BJ (cell line): ENCODE results near the gene HRCT1. TPM values are rescaled to one million over a fixed set of nuclear protein-coding genes. Genes with fewer than 3 reads are reported as not detected.

Experiments
- CTCF ChIA-PET: fragments of 350-600 bp; formaldehyde crosslinking; extraction: SDS; loops from one replicate; lab custom pipeline; 2021; ENCODE audit warnings: antibody characterized with exemption, inconsistent platforms; lab: Yijun Ruan, JAX
- POLR2A ChIA-PET: fragments of 300-600 bp; sonication (Branson Sonifier 250); formaldehyde crosslinking; extraction: SDS; loops from one replicate; lab custom pipeline; 2021; ENCODE audit warnings: antibody characterized with exemption; lab: Charles Lee
- DNase-seq: peaks from one replicate; pipeline ENCODE4 v3.0.0-alpha.2; 2011; ENCODE audit warnings: low read depth
- H3K27me3 ChIP-seq: 2 replicates; pipeline ENCODE4 v1.6.0; 2011; ENCODE audit warnings: low read length; ENCODE audit not compliant: control insufficient read depth, insufficient read depth
- H3K36me3 ChIP-seq: 2 replicates; pipeline ENCODE4 v1.5.1; 2011; ENCODE audit warnings: low read length; ENCODE audit not compliant: control insufficient read depth, insufficient read depth
- H3K4me3 ChIP-seq: 2 replicates; pipeline ENCODE4 v1.5.1; 2011; ENCODE audit warnings: low read depth, mild to moderate bottlenecking, control low read depth, low read length
- CTCF ChIP-seq: IDR thresholded peaks from 2 replicates; pipeline ENCODE4 v1.5.1; 2011; ENCODE audit warnings: low read depth, mild to moderate bottlenecking, control low read depth, inconsistent platforms, low read length, moderate library complexity; ENCODE audit not compliant: insufficient read depth
- polyA plus RNA-seq: library from polyadenylated mRNA; depleted of rRNA; stranded (reverse); fragments of >200 nt; gene quantifications from 2 replicates; pipeline ENCODE4 v1.2.3, GENCODE V29; 2011

The HRCT1 gene
- polyA plus RNA-seq, 1 experiment = 0.93 TPM

- CTCF ChIA-PET = interaction anchor here (0.6 to 9.4 kb wide), 10 partner anchors 10 to 227 kb away, joined by 3 to 170 read pairs (median 4); partner anchors contain the start of gene HRCT1
- POLR2A ChIA-PET = no interaction called here
- Histone ChIP-seq H3K36me3 (no peaks in the 10 kb centered on the region), H3K4me3 (no peak overlapping the region), H3K27me3 (no peaks in the 10 kb centered on the region)
- no peak for DNase-seq
- TF ChIP-seq CTCF = no peak
Observed at GRCh38 chr9:35939679-35940250, 33.8 kb downstream of the HRCT1 start.

GRCh38 chr9:35940458-35941407 lies 34.7 kb downstream of the HRCT1 start:
- H3K27me3 ChIP-seq = no peaks in the 10 kb centered on the region
- CTCF ChIA-PET = interaction anchor here (0.6 to 9.4 kb wide), 8 partner anchors 9 to 152 kb away, joined by 3 to 170 read pairs (median 6); partner anchors contain the start of gene HRCT1
- H3K4me3 ChIP-seq = no peak overlapping the region
- no peak for TF ChIP-seq CTCF
- no peaks in the 10 kb centered on the region for H3K36me3 ChIP-seq
- POLR2A ChIA-PET = no interaction called here
- no peak for DNase-seq

GRCh38 chr9:35942286-35942685 lies 36.3 kb downstream of the HRCT1 start:
- CTCF ChIA-PET = interaction anchor here (1.4 to 9.4 kb wide), 3 partner anchors 13 to 38 kb away, joined by 5 to 170 read pairs (median 7); partner anchors contain the start of gene HRCT1
- no peak overlapping the region for H3K4me3 ChIP-seq
- POLR2A ChIA-PET = no interaction called here
- H3K36me3 ChIP-seq = no peaks in the 10 kb centered on the region
- no peak for TF ChIP-seq CTCF
- no peaks in the 10 kb centered on the region for H3K27me3 ChIP-seq
- DNase-seq = no peak

- TF ChIP-seq CTCF = no peak
- H3K36me3 ChIP-seq = no peaks in the 10 kb centered on the region
- CTCF ChIA-PET = interaction anchor here (1.0 to 9.4 kb wide), 8 partner anchors 9 to 154 kb away, joined by 3 to 170 read pairs (median 20); partner anchors contain the start of gene HRCT1
- POLR2A ChIA-PET = no interaction called here
- H3K27me3 ChIP-seq = no peaks in the 10 kb centered on the region
- DNase-seq = no peak
- no peak overlapping the region for H3K4me3 ChIP-seq
Observed at GRCh38 chr9:35944173-35944572, 38.2 kb downstream of the HRCT1 start.

GRCh38 chr9:35944841-35945240 lies 38.8 kb downstream of the HRCT1 start:
- Histone ChIP-seq H3K4me3 (no peak overlapping the region), H3K36me3 (no peaks in the 10 kb centered on the region), H3K27me3 (no peaks in the 10 kb centered on the region)
- no peak for DNase-seq
- ChIA-PET POLR2A (interaction anchor here (0.6 kb wide), 1 partner anchor 64 kb away, joined by 3 read pairs; no protein-coding TSS in a partner anchor), CTCF (interaction anchor here (0.9 to 9.4 kb wide), 20 partner anchors 10 to 204 kb away, joined by 3 to 170 read pairs (median 8); partner anchors contain the start of genes HRCT1 and RECK)
- no peak for TF ChIP-seq CTCF
